Lung (tissue), 12 donors: ENCODE data around the gene NME4. TPM values are rescaled to one million over a fixed set of nuclear protein-coding genes. Genes with fewer than 3 reads are reported as not detected.

Experiments used
- ATAC-seq: fragments of 200-7000 bp; cut with Tn5 transposase; one replicate; pipeline ENCODE4 v1.9.1; 2020; ENCODE audit warnings: moderate number of reproducible peaks; ENCODE audit not compliant: insufficient read depth, low FRiP score
- DNase-seq, 3 donors: peaks; one replicate each; pipeline ENCODE4 v3.0.0-alpha.2; 2013 to 2017
- H3K27ac ChIP-seq, 2 donors: one replicate each; pipeline ENCODE4 v1.5.1; 2013; ENCODE audit warnings: mild to moderate bottlenecking in 2 of 2, moderate library complexity in 2 of 2, control low read depth in 1 of 2, inconsistent platforms in 1 of 2, low read depth in 1 of 2, low read length in 1 of 2
- H3K27me3 ChIP-seq, 3 donors: one replicate each; pipeline ENCODE4 v1.5.1; 2013; ENCODE audit warnings: low read length in 2 of 3; ENCODE audit not compliant: control insufficient read depth in 3 of 3, insufficient read depth in 3 of 3
- H3K36me3 ChIP-seq, 4 donors: one replicate each; pipeline ENCODE4 v1.5.1; 2013; ENCODE audit warnings: low read length in 4 of 4, mild to moderate bottlenecking in 1 of 4, moderate library complexity in 1 of 4; ENCODE audit not compliant: control insufficient read depth in 4 of 4, insufficient read depth in 4 of 4
- H3K4me1 ChIP-seq, 5 donors: one replicate each; pipeline ENCODE4 v1.5.1; 2013; ENCODE audit warnings: low read length in 5 of 5, mild to moderate bottlenecking in 2 of 5, moderate library complexity in 1 of 5; ENCODE audit not compliant: control insufficient read depth in 5 of 5, insufficient read depth in 5 of 5
- H3K4me3 ChIP-seq: one replicate; pipeline ENCODE4 v1.5.1; 2013; ENCODE audit warnings: mild to moderate bottlenecking, control low read depth, moderate library complexity
- H3K9ac ChIP-seq, 2 donors: one replicate each; pipeline ENCODE4 v1.5.1; 2013; ENCODE audit warnings: low read length in 2 of 2, control low read depth in 1 of 2; ENCODE audit not compliant: insufficient read depth in 1 of 2
- H3K9me3 ChIP-seq, 4 donors: one replicate each; pipeline ENCODE4 v1.5.1; 2013; ENCODE audit warnings: low read length in 3 of 4, mild to moderate bottlenecking in 1 of 4, moderate library complexity in 1 of 4; ENCODE audit not compliant: control insufficient read depth in 4 of 4, insufficient read depth in 3 of 4
- CTCF ChIP-seq: IDR thresholded peaks from 2 replicates; pipeline ENCODE4 v1.5.1; 2012; ENCODE audit warnings: mild to moderate bottlenecking; ENCODE audit errors: control extremely low read depth, extremely low read depth
- whole genome bisulfite sequencing, 2 donors: extraction: QIAGEN DNeasy Blood & Tissue Kit; methylation state at CpG; one replicate each; pipeline ENCODE4 v1.1.7; 2013; 5-methylcytosine and 5-hydroxymethylcytosine counted together
- polyA plus RNA-seq, 2 donors: library from polyadenylated mRNA; stranded (reverse); fragments of 200-250 nt; gene quantifications; one replicate each; pipeline ENCODE4 v1.2.1, GENCODE V29; 2013
- total RNA-seq, 2 donors: library from RNA; depleted of rRNA in 1 of 2; stranded (reverse); fragments of >200 nt in 1 of 2; gene quantifications; one replicate each; pipeline ENCODE4 v1.2.1, GENCODE V29; 2014 to 2021
- donor health status: control.
- donor health status: control.
- donor health status: Bipolar disorder and iron deficiency.
- donor health status: healthy.
- donor health status: DM: yes; HTN: yes; CAD: no.

Gene NME4
- total and polyA plus RNA-seq, 4 donors, result 18.0 to 68.7 (median 65.8) TPM

GRCh38 chr16:391885-392335, 5.1 kb upstream of the NME4 start:
- peaks cover 0 to 12% (median 2%) of the 10 kb centered on the region in 5 donors for H3K4me1 ChIP-seq
- DNase-seq, result peak; percentile 19 to 62 (median 34)
- ATAC-seq, result peak; percentile 53
- WGBS, 2 donors, result 71 to 75% methylated on average over 7 of the region's 7 CpGs
- H3K4me3 ChIP-seq, result no peak overlapping the region
- H3K27me3 ChIP-seq, result no peaks in the 10 kb centered on the region
- no peak overlapping the region for H3K27ac ChIP-seq
- no peak overlapping the region for H3K9ac ChIP-seq
- no peaks in the 10 kb centered on the region for H3K9me3 ChIP-seq
- TF ChIP-seq CTCF, result peak; percentile 55
- H3K36me3 ChIP-seq, result no peaks in the 10 kb centered on the region

- no peak overlapping the region for H3K27ac ChIP-seq
- no peak overlapping the region for H3K4me3 ChIP-seq
- 57 to 85% methylated on average over 7 of the region's 7 CpGs for WGBS, 2 donors
- no peaks in the 10 kb centered on the region for H3K27me3 ChIP-seq
- no peak for TF ChIP-seq CTCF
- H3K36me3 ChIP-seq, result no peaks in the 10 kb centered on the region
- no peak overlapping the region for H3K9ac ChIP-seq
- H3K4me1 ChIP-seq, result peaks cover 0 to 11% (median 2%) of the 10 kb centered on the region in 5 donors
- H3K9me3 ChIP-seq, result no peaks in the 10 kb centered on the region
- ATAC-seq (no peak), DNase-seq (no peak)
Measured at GRCh38 chr16:392450-393030, 4.5 kb upstream of the NME4 start.

- Histone ChIP-seq H3K27me3 (no peaks in the 10 kb centered on the region), H3K9ac (no peak overlapping the region), H3K9me3 (no peaks in the 10 kb centered on the region), H3K4me3 (no peak overlapping the region), H3K27ac (no peak overlapping the region), H3K36me3 (peaks cover 0 to 8% (median 0%) of the 10 kb centered on the region in 4 donors), H3K4me1 (peaks cover 0 to 17% (median 0%) of the 10 kb centered on the region in 5 donors)
- DNase-seq, result no peak
- 25 to 31% methylated on average over 3 of the region's 3 CpGs for WGBS, 2 donors
- ATAC-seq, result no peak
- no peak for TF ChIP-seq CTCF
Measured at GRCh38 chr16:396199-396598, 800 bp upstream of the NME4 start.
